Measurements from ENCODE around the gene NTRK2.

GRCh38 chr9:84659773-84660172 is 9.8 kb upstream of the NTRK2 start:
- TF ChIP-seq TAF1 (IDR thresholded peaks at IDR 0.05; ENCODE audit: borderline replicate concordance, low read depth, low read length) (no peak), POLR2A (IDR thresholded peaks at IDR 0.05; ENCODE audit: low read depth, low read length) (no peak), POLR2AphosphoS5 (IDR thresholded peaks at IDR 0.05; ENCODE audit: low read depth, low read length) (no peak)

Data from GM12892 (cell line).